GM12874 (cell line): ENCODE data around the gene GLIS1.

Experiments used
- CTCF ChIP-seq: IDR thresholded peaks from 2 replicates; pipeline ENCODE4 v1.5.1; 2011; ENCODE audit warnings: low read depth, mild to moderate bottlenecking, control low read depth, low read length, moderate library complexity; ENCODE audit not compliant: insufficient read depth

The GLIS1 gene

GRCh38 chr1:53682881-53683280 is 56.1 kb downstream of the GLIS1 start:
- no peak for TF ChIP-seq CTCF

- TF ChIP-seq CTCF: peak; percentile 55
Observed at GRCh38 chr1:53681977-53682685, 56.8 kb downstream of the GLIS1 start.

GRCh38 chr1:53681351-53681976 is 57.5 kb downstream of the GLIS1 start:
- TF ChIP-seq CTCF: no peak

- no peak for TF ChIP-seq CTCF
Observed at GRCh38 chr1:53680868-53681267, 58.1 kb downstream of the GLIS1 start.

GRCh38 chr1:53678938-53679825 is 59.8 kb downstream of the GLIS1 start:
- no peak for TF ChIP-seq CTCF

- TF ChIP-seq CTCF: no peak
Observed at GRCh38 chr1:53678507-53678906, 60.5 kb downstream of the GLIS1 start.

GRCh38 chr1:53678046-53678445 is 60.9 kb downstream of the GLIS1 start:
- TF ChIP-seq CTCF: no peak
